Tibial nerve (tissue), 4 donors: Measurements from ENCODE around the gene CLEC18C.
"Not testable (repeated sequence)": the region's sequence is repeated elsewhere in the genome, so short reads cannot be mapped to it uniquely, and the experiment has no call there.

ENCODE experiments used
- CTCF ChIP-seq, 5 experiments: fragments of 200-600 bp in 3 of 5; fragments of 450-650 bp in 2 of 5; sonication (generic) in 3 of 5; IDR thresholded peaks; one replicate each; pipeline ENCODE4 v1.5.1; 2016 to 2019; ENCODE audit warnings: antibody characterized with exemption in 5 of 5, mild to moderate bottlenecking in 3 of 5, moderate library complexity in 2 of 5
- EP300 ChIP-seq, 2 donors: sonication (generic); formaldehyde crosslinking; IDR thresholded peaks; one replicate each; pipeline ENCODE4 v1.6.1; 2017; ENCODE audit warnings: antibody characterized with exemption in 2 of 2, mild to moderate bottlenecking in 1 of 2

GRCh38 chr16:70190574-70190973, 17.0 kb downstream of the CLEC18C start:
- TF ChIP-seq EP300, CTCF (IDR thresholded peaks at IDR 0.05): not testable (repeated sequence)
